ENCODE measurements around the gene PNMA8C. TPM values are rescaled to one million over a fixed set of nuclear protein-coding genes. Genes with fewer than 3 reads are reported as not detected.

The PNMA8C gene
- polyA plus RNA-seq, 1 of the 3 experiments (the other 2 are of a cell fraction): 1.3 TPM

- CTCF ChIA-PET: no interaction called here
- Histone ChIP-seq H3K27ac (ENCODE audit: low read depth in 2 of 2, low read length in 1 of 2) (no peak overlapping the region), H3K9ac (no peak overlapping the region), H4K20me1 (ENCODE audit: insufficient read depth) (no peaks in the 10 kb centered on the region), H3K79me2 (ENCODE audit: insufficient read depth) (no peaks in the 10 kb centered on the region), H3K36me3 (replicated peaks in 1 of 2; ENCODE audit: control insufficient read depth in 1 of 2, insufficient read depth in 2 of 2, low read length in 1 of 2) (no peaks in the 10 kb centered on the region), H3K4me3 (ENCODE audit: low read depth in 2 of 2, low read length in 1 of 2) (no peak overlapping the region), H3F3A (replicated peaks; ENCODE audit: insufficient read depth) (no peaks in the 10 kb centered on the region), H3K9me3 (no peaks in the 10 kb centered on the region), H3K4me1 (ENCODE audit: control insufficient read depth in 1 of 2, insufficient read depth in 2 of 2, low read depth in 1 of 2, low read length in 1 of 2) (no peaks in the 10 kb centered on the region; a peak in 1 of 4 replicates), H3K4me2 (no peak overlapping the region), H3K9me2 (no peaks in the 10 kb centered on the region), H3K27me3 (ENCODE audit: insufficient read depth) (no peaks in the 10 kb centered on the region), H2AFZ (ENCODE audit: low read depth) (no peak overlapping the region)
- TF ChIP-seq FOXM1 (IDR thresholded peaks at IDR 0.05; ENCODE audit: low read depth): no peak
- TF ChIP-seq EP300 (IDR thresholded peaks at IDR 0.05; ENCODE audit: borderline replicate concordance in 1 of 2, low read depth in 1 of 2, low read length in 1 of 2): no peak
- TF ChIP-seq POLR2AphosphoS5 (IDR thresholded peaks at IDR 0.05; ENCODE audit: low read depth, low read length): no peak
- no peak for TF ChIP-seq JUND (IDR thresholded peaks at IDR 0.05)
- no peak for TF ChIP-seq ELF1 (IDR thresholded peaks at IDR 0.05)
- TF ChIP-seq YY1 (IDR thresholded peaks at IDR 0.05; ENCODE audit: low read depth): no peak
- TF ChIP-seq FOXJ3 (CRISPR knock-in tag; IDR thresholded peaks at IDR 0.05): no peak
- TF ChIP-seq MAX (IDR thresholded peaks at IDR 0.05; ENCODE audit: low read depth): no peak
- no peak for TF ChIP-seq TCF12 (IDR thresholded peaks at IDR 0.05)
- no peak for TF ChIP-seq GATA2 (CRISPR knock-in tag; IDR thresholded peaks at IDR 0.05)
- no peak for TF ChIP-seq USF2 (IDR thresholded peaks at IDR 0.05; ENCODE audit: borderline replicate concordance, low read depth, low read length)
- no peak for TF ChIP-seq FOSL2 (IDR thresholded peaks at IDR 0.05; ENCODE audit: borderline replicate concordance, low read depth)
- no peak for TF ChIP-seq IRF3 (IDR thresholded peaks at IDR 0.05; ENCODE audit: low read depth, low read length)
- TF ChIP-seq USF1 (IDR thresholded peaks at IDR 0.05; ENCODE audit: borderline replicate concordance, low read depth): no peak
- TF ChIP-seq TEAD4 (IDR thresholded peaks at IDR 0.05; ENCODE audit: borderline replicate concordance, insufficient read depth): no peak
- TF ChIP-seq EZH2phosphoT487 (IDR thresholded peaks at IDR 0.05; ENCODE audit: borderline replicate concordance, low read depth): no peak
- no peak for TF ChIP-seq GABPA (IDR thresholded peaks at IDR 0.05; ENCODE audit: low read depth)
- TF ChIP-seq CTCF (IDR thresholded peaks at IDR 0.05): no peak
- TF ChIP-seq SIN3A (IDR thresholded peaks at IDR 0.05; ENCODE audit: borderline replicate concordance, low read depth, low read length): no peak
- WGBS (ENCODE audit: low lambda C conversion rate): 84% methylated on average over 6 of the region's 6 CpGs
- DNase-seq: no peak
- POLR2A ChIA-PET: no interaction called here
Observed at GRCh38 chr19:46453661-46454060, 24.9 kb upstream of the PNMA8C start.

Data from SK-N-SH (cell line).